ENCODE data around the gene PDE3A.
"Not testable (repeated sequence)": the region's sequence is repeated elsewhere in the genome, so short reads cannot be mapped to it uniquely, and the experiment has no call there.

Gene PDE3A

GRCh38 chr12:20528208-20528607 is 159.9 kb downstream of the PDE3A start:
- in situ Hi-C loops (cut with MboI; ENCODE audit: low sequenced_read_pairs): no loop called here

- in situ Hi-C loops (cut with MboI; ENCODE audit: low sequenced_read_pairs): no loop called here
These were observed 177.9 kb downstream of the PDE3A start for GRCh38 chr12:20546267-20546666.

- in situ Hi-C loops (cut with MboI; ENCODE audit: low sequenced_read_pairs): no loop called here
These were observed 179.7 kb downstream of the PDE3A start for GRCh38 chr12:20547816-20548575.

GRCh38 chr12:20548611-20549010 is 180.3 kb downstream of the PDE3A start:
- in situ Hi-C loops (cut with MboI; ENCODE audit: low sequenced_read_pairs): no loop called here

GRCh38 chr12:20549108-20549719 is 180.9 kb downstream of the PDE3A start:
- in situ Hi-C loops (cut with MboI; ENCODE audit: low sequenced_read_pairs): no loop called here

- in situ Hi-C loops (cut with MboI; ENCODE audit: low sequenced_read_pairs): not testable (repeated sequence)
These were observed 183.6 kb downstream of the PDE3A start for GRCh38 chr12:20551742-20552442.

GRCh38 chr12:20552586-20552985 is 184.2 kb downstream of the PDE3A start:
- in situ Hi-C loops (cut with MboI; ENCODE audit: low sequenced_read_pairs): not testable (repeated sequence)

- in situ Hi-C loops (cut with MboI; ENCODE audit: low sequenced_read_pairs): no loop called here
These were observed 186.7 kb downstream of the PDE3A start for GRCh38 chr12:20555015-20555414.

GRCh38 chr12:20555771-20556170 is 187.4 kb downstream of the PDE3A start:
- in situ Hi-C loops (cut with MboI; ENCODE audit: low sequenced_read_pairs): no loop called here

GRCh38 chr12:20557096-20557495 is 188.8 kb downstream of the PDE3A start:
- in situ Hi-C loops (cut with MboI; ENCODE audit: low sequenced_read_pairs): no loop called here

- in situ Hi-C loops (cut with MboI; ENCODE audit: low sequenced_read_pairs): no loop called here
These were observed 192.6 kb downstream of the PDE3A start for GRCh38 chr12:20560935-20561334.

GRCh38 chr12:20561871-20562270 is 193.5 kb downstream of the PDE3A start:
- in situ Hi-C loops (cut with MboI; ENCODE audit: low sequenced_read_pairs): no loop called here

GRCh38 chr12:20567413-20567812 is 199.1 kb downstream of the PDE3A start:
- in situ Hi-C loops (cut with MboI; ENCODE audit: low sequenced_read_pairs): no loop called here

- in situ Hi-C loops (cut with MboI; ENCODE audit: low sequenced_read_pairs): no loop called here
These were observed 204.1 kb downstream of the PDE3A start for GRCh38 chr12:20572451-20572850.

- in situ Hi-C loops (cut with MboI; ENCODE audit: low sequenced_read_pairs): no loop called here
These were observed 208.2 kb downstream of the PDE3A start for GRCh38 chr12:20576528-20576927.

- in situ Hi-C loops (cut with MboI; ENCODE audit: low sequenced_read_pairs): no loop called here
These were observed 208.7 kb downstream of the PDE3A start for GRCh38 chr12:20577054-20577453.

GRCh38 chr12:20578142-20578541 is 209.8 kb downstream of the PDE3A start:
- in situ Hi-C loops (cut with MboI; ENCODE audit: low sequenced_read_pairs): no loop called here

GRCh38 chr12:20585055-20585625 is 216.8 kb downstream of the PDE3A start:
- in situ Hi-C loops (cut with MboI; ENCODE audit: low sequenced_read_pairs): no loop called here

GRCh38 chr12:20585913-20586312 is 217.6 kb downstream of the PDE3A start:
- in situ Hi-C loops (cut with MboI; ENCODE audit: low sequenced_read_pairs): no loop called here

GRCh38 chr12:20588042-20588441 is 219.7 kb downstream of the PDE3A start:
- in situ Hi-C loops (cut with MboI; ENCODE audit: low sequenced_read_pairs): no loop called here

- in situ Hi-C loops (cut with MboI; ENCODE audit: low sequenced_read_pairs): no loop called here
These were observed 222.2 kb downstream of the PDE3A start for GRCh38 chr12:20590570-20590969.

- in situ Hi-C loops (cut with MboI; ENCODE audit: low sequenced_read_pairs): no loop called here
These were observed 224.2 kb downstream of the PDE3A start for GRCh38 chr12:20592556-20592955.
